GM21576 (cell line): ENCODE data around the gene CCDC154.
"Not testable (repeated sequence)": the region's sequence is repeated elsewhere in the genome, so short reads cannot be mapped to it uniquely, and the experiment has no call there.

Experiments
- ATAC-seq: cut with Tn5 transposase; IDR thresholded peaks from one replicate; pipeline ENCODE4 v1.9.1; 2021; ENCODE audit warnings: mild to moderate bottlenecking, moderate library complexity; ENCODE audit not compliant: unreplicated experiment

CCDC154 gene

DNA sequence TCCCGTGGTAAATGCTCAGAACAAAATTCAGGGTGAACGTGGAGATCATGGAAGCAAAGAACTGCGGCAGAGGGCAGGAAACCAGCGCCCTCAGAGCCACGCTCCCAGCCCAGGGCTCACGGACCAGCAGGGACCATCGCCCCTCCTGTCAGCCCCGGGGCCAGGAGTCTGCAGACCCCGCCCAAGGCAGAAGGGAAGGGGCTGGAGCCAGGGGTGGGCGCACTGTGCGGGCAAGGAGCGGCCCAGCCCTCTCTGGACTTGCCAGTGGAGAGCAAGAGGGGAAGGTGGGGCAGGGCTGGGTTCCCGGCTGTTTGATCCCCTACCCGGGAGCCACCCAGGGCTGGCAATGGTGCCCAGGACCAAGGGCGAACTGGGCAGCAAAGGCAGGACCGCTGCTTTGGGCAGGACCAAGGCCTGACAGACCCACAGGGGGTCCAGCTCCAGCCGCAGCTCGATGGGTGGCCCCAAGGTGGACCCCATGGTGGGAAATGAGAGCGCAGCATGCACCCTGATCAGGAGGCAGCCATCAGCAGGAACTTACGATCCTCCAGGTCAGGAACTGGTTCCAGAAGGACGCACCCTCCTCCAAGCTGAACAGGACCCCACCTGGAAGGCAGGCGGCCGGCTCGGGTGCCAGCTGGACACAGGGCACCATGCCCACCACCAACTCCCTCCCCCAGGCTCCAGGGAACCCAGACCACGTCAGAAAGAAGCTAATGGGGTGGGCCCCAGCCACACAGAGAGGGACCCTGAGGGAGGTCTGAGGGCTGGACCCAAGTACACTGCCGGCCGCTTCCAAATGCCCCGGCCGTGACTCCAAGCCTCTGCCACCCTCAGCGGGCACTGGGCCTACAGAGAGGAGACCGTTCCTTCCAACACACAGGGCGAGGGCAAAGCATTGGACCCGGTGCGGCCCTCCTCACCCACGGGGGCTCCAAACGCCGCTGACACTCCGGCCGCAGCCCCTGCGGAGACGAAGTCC lies 11.1 kb upstream of the CCDC154 start:
- ATAC-seq = no peak

DNA sequence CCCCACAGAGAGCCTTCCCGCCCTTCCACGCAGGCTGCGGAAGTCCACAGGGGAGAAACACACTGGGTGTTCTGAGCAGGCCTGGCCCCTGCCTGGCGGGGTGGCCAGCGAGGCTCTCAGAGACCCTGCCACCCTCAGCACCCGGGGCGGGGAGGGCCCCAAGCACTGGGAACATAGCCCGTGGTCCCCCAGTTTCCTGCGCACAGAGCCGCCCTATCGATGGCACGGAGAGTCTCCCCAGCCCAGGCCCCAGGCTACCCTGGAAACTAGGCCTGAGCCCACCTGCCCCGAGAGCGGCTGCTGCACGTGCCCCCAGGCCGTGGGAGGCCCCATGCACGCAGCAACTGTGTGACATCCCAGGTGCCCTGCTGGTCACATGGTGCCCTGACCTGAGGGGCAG lies 10.2 kb upstream of the CCDC154 start:
- no peak for ATAC-seq

DNA sequence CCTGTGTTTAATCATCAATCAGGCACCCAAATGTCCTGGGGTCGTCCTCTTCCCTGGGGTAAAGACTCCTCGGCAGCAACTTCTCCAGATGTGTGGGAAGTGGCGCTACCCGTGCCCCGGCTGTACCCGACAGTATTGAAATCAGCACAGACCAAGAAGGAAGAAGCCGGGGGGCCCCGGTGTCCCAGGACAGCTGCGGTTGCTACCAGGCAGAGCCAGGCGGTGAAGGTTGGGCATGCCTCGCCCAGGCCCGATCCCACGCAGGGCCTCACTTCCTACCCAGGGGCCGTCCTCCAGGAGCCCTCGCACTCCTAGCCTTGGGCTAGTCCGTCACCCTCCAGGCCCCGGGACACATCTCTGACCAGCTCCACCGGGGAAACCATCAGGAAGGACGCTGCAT lies 9.0 kb upstream of the CCDC154 start:
- no peak for ATAC-seq

DNA sequence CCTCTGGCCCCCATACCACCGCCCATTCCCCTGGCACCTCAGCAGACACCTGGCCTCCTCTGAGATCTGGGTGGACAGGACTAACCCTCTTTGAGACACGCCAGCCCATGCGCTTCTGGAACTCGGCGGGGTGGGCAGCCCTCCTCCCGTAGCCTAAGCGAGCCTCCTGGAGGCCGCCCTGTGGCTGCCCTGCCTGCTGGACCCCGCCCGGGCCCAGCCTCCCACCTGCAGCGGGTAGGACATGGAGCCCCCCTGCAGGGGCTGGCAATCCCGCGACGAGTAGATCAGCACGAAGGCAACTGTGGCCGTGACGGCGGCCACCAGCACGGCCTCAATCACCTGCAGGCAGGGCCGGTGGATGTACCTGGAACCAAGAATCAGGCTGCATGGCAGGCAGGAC lies 8.2 kb upstream of the CCDC154 start:
- ATAC-seq = no peak

DNA sequence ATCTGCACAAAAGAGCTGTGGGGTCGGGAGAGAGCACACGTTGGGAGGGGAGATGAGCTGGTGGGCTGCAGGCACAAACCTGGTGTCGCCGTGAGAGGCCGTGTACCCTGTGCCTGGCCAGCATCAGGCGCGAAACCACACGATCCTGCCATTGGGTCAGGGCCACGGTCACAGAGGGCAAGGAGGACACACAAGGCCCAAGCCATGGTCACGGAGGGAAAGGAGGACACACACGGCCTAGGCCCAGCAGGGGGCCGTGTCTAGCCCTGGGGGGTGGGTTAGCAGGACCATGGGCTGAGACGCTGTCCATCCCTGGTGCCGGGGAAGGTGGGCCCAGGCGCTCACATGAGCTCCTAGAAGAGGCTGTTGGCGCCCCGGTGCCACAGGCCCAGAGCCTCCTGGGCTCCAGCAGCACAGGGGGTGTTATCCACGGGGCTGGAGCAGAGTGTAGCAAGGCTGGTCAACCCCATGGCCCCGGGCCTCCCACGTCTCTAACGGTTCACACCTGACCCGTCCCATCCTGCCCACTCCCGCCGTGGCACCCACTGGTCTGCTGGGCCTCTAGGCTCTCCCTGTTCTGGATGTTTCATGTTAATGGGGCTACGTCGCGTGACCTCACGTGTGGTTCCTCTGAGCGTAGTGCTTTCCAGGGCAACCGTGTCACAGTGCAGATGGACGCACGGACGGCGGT lies 7.5 kb upstream of the CCDC154 start:
- ATAC-seq = no peak

DNA sequence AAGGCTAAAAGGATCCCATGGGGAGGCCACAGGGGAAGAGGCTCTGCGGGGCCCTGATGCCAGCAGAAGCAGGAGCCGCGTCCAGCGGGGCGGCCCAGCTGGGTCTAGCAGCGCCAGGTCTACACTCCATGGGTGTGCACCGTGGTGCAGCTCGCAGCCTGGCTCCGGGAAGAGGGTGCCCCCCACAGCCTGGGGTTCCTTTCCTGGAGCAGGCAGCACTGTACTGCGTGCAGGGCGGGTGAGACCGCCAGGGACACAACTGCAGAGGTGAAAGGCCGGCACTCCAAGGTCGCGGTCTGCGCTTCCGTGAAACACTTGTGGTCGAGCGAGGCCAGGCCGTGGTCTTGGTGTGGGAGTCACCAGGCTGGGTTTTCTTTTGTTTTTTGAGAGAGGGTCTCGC lies 6.5 kb upstream of the CCDC154 start:
- no peak for ATAC-seq

DNA sequence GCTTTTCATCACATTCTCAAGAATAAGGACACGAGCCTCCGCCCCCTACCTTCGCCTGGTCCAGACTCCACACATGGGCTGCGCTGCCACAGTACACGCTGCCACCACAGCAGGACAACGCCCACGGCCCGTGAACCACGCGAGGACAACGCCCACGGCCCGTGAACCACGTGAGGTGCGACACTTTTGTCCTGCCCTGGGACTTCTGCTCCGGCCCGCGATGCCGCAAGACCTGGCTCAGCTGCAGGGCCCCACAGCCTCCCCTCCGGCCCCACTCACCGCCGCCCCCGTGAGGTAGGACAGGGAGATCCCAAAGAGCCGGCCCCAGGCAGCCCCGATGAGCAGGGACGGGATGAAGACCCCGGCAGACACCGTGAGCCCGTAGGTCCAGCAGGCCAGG lies 5.9 kb upstream of the CCDC154 start:
- ATAC-seq = no peak

DNA sequence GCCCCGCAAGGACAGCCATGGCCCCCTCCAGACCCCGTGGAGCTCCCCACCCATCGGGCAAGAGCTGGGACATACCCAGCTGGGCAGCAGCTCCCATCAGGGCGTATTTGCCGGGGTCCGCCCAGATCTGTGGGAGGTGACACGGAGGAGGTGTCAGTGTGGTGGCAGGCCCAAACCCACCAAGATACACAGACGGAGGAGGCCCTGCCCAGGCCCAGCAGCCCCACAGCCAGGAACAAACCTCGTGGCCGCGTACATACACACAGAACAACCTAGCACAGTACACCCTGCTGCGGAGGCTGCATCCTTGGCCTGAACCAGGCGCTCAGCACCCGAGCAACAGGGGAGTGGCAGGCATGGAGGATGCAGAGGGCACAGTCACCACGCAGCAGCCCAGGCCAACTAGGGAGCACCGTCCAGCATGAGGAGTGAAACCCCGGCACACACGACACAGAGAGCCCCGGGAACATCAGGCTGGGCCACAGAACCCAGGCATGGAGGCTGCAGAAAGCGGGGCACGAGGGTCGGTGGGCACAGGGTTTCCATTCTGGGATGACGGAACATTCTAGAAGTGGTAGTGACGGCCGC lies 4.9 kb upstream of the CCDC154 start:
- no peak for ATAC-seq

DNA sequence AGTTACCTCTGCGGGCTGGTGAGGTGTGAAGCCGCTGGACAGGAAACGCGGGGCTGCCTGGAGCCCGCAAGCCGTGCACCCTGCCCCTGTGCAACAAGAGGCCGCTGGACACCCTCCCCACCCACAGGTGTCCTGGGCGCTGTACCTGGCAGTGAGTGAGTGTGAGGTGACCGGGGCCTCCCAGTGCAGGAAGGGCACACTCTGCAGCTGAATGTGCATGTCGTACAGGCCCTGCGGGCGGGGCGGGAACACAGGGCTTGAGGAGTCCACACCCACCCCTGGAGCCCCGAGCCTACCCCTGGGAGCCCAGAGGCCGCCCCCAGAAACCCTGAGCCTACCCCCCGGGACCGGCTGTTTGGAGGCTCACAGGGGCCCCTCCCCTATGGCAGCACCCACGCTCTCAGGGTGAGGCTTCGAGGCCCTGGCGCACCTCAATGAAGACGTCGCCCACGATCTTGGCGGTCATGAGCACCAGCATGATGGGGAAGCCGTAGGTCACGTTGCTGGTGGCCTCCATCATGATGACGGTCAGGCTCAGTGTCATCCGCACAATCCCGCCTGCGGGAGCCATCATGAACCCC lies 4.3 kb upstream of the CCDC154 start:
- no peak for ATAC-seq

DNA sequence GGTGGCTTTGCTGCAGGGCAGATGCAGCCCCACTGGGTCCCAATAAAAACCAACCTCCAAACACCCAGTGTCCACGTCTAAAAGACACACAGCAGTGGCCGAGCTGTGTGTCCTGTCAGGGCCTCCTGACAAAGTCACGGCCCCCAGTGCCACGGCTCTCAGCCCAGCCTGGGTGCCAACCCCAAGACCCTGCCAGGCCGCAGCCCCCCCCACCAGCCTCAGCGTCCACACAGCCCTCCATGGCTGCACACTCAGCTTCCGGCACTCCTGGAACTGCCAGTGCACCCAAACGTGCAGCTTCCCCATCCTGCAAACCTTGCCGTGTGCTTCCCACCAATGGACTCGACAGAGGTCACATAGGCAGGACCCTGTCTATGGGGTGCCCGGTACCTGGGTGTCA lies 3.6 kb upstream of the CCDC154 start:
- no peak for ATAC-seq

DNA sequence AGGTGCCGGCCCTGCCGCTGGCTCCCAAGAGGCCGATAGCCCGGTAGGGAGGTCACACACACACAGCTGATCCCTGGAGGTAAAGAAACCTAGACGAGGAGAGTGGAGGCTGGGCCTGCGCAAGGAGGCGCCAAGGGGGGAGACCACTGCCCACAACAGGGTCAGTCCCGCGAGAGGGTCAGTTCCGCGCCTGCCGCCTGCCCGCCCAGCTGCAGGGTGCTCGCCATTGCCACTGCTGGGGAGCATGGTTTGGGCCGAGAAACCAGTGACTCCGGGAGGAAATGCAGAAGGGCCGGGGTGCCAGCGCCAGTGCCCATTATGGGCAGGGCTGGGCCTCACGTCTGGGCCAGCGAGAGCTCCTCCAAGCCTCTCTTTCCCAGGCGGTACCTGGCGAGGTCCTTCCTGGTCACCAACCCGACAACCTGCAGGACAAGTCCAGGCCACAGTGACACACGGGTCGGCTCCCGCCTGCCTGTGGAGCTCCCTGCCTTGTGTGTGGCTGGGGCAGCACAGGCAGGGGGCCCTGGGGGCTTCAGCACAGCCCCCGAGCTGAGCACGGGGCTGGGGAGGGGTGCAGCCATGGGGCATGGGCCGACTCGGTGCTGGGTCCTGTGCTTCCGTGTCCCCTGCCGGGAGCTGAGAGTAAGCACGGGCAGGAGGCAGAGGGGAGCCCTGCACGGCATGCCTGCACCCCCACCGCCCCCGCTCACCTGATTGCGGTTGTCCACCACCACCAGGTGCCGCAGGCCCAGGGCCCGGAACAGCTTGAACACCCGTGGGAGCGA lies 2.1 kb upstream of the CCDC154 start:
- no peak for ATAC-seq

DNA sequence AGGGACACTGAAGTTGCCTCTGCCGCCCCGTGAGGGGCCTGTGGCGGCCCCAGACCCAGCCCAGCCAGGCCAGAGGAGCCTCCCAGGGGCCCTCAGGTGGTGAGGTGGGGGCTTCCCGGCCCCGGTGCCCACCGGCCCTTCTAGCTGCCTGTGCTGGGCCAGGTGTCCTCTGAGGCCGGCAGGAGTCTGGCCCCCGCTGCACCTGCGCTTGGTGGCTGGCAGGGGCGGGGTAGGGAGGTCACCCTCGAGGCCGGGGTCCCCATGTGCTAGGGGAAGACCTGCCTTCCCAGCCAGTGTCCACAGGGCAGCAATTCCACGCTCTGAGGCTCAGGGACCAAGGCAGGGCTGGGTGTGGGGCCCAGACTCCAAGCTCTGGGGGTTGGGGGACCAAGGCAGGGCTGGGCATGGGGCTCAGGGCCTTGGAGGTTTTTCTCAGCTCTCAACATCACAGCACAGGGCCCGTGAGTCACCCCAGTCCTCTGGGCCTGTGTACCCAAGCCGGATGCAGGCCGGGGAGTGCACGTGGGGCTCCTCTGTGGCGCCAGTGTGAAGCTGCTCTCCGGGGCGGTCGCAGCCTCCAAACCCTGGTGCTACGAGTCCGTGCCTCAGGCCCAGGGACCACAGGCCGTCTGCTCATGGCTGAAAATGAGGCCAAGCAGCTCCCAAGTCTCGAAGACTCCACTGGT lies 1.3 kb upstream of the CCDC154 start:
- ATAC-seq = no peak

DNA sequence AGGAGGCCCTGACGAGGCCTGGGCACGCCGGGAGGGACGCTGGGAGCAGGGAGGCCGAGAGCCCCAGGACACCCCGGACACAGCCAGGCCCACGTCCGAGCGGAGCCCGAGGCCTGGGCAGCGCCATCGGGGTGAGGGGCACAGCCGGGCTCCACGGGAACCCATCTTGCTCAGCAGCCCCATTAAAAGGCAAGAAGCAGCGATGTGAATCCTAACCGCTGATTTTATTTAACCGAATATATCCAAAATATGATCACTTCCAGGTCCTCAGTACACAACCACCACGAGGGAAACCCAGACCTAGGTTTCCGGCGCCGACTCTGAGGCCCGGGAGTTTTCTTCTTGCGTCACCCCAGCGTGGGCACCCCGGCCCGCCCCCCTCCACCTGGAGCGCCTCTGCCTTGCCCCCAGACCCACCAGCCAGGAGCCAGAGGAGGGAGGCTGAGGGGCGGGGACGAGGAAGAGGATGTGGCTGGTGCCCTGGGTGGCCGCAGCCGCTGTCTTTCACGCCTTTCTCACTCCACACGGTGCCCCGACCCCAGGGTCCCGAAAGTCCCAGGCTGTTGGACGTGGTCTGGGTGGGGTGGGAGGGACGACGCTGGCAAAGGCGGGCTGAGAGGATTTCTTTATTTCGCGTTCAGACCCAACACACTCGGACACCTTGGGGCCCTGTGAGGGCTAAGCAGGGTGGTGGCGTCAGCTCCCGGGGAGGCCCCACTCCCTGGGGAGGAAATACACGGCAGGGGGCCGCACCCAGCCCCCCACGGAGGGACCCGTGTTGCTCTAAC lies 568 bp upstream of the CCDC154 start:
- ATAC-seq = no peak

DNA sequence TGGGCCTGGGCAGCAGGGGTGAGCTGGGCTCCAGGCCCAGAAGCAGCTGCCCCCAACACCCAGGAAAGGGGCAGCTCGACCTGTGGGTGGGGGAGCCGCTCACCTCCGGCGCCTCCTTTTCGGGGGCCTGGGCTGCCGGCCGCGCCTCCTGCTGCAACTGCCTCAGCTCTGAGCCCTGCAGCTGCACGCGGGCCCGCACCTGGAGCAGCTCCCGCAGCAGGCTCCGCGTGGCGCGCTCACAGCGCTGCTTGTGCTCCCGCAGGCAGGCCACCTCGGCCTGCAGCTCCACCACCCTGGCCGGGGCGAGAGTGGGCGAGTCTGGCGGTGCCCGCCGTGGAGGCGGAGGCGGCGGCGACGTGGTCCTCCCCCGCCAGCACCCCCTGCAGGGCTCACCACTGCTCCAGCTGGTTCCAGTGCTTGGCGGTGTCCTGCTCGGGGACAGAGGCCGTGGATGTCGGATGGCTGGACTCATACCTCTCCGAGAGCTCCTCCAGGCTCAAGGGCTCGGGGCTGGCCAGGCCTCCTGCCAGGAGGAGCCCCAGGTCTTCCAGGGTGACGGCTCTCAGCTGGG lies 868 bp downstream of the CCDC154 start:
- no peak for ATAC-seq

DNA sequence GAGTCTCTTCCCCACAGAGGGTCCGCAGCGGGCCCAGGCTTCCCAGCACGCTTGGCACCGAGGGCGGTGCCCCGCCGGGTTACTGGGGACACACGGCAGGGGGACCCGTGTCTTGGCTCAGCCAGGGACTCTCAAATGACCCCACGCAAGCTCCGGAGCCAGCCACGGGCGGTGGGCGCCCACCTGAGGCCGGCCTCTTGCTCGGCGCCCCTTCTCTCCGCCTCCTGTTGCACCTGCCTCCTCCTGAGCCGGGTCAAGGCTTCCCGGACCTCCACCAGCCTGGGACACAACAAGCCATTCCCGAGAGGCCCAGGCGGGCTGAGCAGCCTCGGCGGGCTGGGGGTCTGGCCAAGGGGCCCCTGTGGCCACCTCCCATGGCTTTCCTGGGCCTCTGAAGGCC lies 1.7 kb downstream of the CCDC154 start:
- ATAC-seq = no peak

DNA sequence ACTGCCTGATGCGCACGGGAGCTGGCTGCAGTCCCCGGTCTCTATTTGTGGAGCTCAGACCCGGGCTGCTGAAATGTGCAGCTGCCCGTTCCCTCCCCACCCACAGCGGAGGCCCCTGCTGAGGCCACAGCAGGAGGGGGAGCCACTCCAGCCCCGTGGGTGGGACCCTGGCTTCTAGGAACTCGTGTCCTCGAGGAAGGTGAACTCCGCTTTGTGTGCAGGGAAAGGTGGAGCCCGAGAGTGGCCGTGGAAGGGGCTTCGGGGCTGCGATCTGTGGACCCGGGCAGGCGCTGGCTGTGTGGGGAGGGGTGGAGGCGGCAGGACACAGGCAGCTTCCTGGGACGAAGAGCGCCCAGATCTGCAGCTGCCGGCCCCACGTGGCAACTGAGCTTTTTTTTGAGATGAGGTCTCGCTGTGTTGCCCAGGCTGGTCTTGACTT lies 2.9 kb downstream of the CCDC154 start:
- no peak for ATAC-seq

DNA sequence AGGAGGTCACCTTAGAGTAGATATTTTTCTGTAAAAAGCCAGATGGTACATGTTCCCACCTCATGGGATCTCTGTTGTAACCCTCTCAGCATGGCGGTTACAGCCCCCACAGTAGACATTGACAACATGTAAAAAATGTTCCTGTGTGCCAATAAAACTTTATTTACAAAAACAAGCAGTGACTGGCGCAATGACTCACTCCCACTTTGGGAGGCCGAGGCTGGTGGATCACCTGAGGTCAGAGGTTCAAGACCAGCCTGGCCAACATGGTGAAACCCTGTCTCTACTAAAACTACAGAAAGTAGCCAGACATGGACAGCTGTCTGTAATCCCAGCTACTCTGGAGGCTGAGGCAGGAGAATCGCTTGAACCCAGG lies 4.7 kb downstream of the CCDC154 start:
- ATAC-seq = not testable (repeated sequence)

DNA sequence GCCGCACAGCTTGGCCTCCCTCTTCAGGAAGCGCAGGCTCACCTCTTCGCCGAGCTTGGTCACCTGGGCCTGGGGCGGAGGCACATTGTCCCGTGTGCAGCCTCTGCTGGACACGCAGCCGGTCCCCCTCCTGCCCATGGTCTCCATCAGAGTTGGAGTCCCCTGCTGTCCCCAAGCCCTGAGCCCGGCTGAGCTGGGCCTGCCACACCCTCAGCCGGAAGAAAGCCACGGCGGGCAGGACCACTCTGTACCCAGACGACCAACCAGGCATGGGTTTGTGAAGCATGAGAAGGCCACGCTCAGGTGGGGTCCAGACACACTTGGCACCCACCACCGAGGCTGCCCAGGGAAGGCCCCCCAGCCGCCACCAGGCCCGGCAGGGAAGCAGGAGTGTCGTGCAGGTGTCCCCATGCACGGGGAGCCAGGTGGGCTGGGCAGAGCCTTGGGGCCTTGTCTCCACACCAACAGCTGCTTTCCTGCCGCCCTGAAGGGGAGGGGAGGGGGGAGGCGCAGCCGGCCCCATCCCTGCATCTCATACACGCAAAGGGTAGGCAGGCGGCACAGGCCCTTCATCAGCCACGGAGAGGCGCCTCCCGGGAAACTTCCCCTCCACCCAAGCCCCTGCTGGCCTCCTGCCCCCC lies 5.2 kb downstream of the CCDC154 start:
- ATAC-seq = no peak
